SK-N-MC (cell line): ENCODE results near the gene ACVR2A.
A peak's percentile ranks its signal among the peaks of the same experiment; 100 is the strongest.

Experiments used
- DNase-seq: peaks from one replicate; pipeline ENCODE4 v3.0.0-alpha.2; 2011; ENCODE audit warnings: low read depth, low spot score
- H3K27ac ChIP-seq: fragments of 200-600 bp; sonication (generic); 2 replicates; pipeline ENCODE4 v1.5.1; 2016; ENCODE audit warnings: mixed run types
- H3K36me3 ChIP-seq: fragments of 200-600 bp; sonication (generic); 2 replicates; pipeline ENCODE4 v1.6.1; 2017; ENCODE audit warnings: antibody characterized with exemption, low read length, mixed read lengths; ENCODE audit not compliant: insufficient read depth
- H3K4me3 ChIP-seq: fragments of 200-600 bp; sonication (generic); 2 replicates; pipeline ENCODE4 v1.5.1; 2016
- H3K9ac ChIP-seq: fragments of 200-600 bp; sonication (generic); 2 replicates; pipeline ENCODE4 v1.8.0; 2017; ENCODE audit warnings: mixed run types, mixed read lengths; ENCODE audit not compliant: insufficient read length
- H3K9me3 ChIP-seq: fragments of 200-600 bp; sonication (generic); 2 replicates; pipeline ENCODE4 v1.6.1; 2017; ENCODE audit warnings: low read depth, mild to moderate bottlenecking, antibody characterized with exemption, low read length, moderate library complexity, mixed read lengths
- EZH2 ChIP-seq: fragments of 200-600 bp; sonication (generic); IDR thresholded peaks from one replicate; pipeline ENCODE4 v1.6.1; 2017; ENCODE audit warnings: antibody characterized with exemption
- FOXP2 ChIP-seq: optimal IDR thresholded peaks from 2 replicates; pipeline ENCODE3; 2011; ENCODE audit warnings: mild to moderate bottlenecking, moderate library complexity; ENCODE audit not compliant: insufficient read depth; ENCODE audit errors: extremely low read length, control extremely low read depth
- POLR2AphosphoS5 ChIP-seq: IDR thresholded peaks from 2 replicates; pipeline ENCODE4 v1.6.1; 2012; ENCODE audit warnings: mild to moderate bottlenecking, low read depth, low read length, borderline replicate concordance

Gene ACVR2A

GRCh38 chr2:147888680-147889079 lies 43.9 kb downstream of the ACVR2A start:
- TF ChIP-seq EZH2 (no peak), POLR2AphosphoS5 (no peak), FOXP2 (no peak)
- no peak overlapping the region for H3K4me3 ChIP-seq
- DNase-seq: no peak
- H3K9ac ChIP-seq: no peak overlapping the region
- no peaks in the 10 kb centered on the region for H3K9me3 ChIP-seq
- no peaks in the 10 kb centered on the region for H3K36me3 ChIP-seq
- H3K27ac ChIP-seq: no peak overlapping the region

- Histone ChIP-seq H3K4me3 (no peak overlapping the region), H3K9me3 (no peaks in the 10 kb centered on the region), H3K36me3 (no peaks in the 10 kb centered on the region), H3K27ac (no peak overlapping the region), H3K9ac (no peak overlapping the region)
- DNase-seq: no peak
- TF ChIP-seq EZH2 (no peak), FOXP2 (no peak)
These were observed 59.2 kb downstream of the ACVR2A start for GRCh38 chr2:147904051-147904450.

- H3K9me3 ChIP-seq: no peaks in the 10 kb centered on the region
- no peak for TF ChIP-seq EZH2
- no peak for TF ChIP-seq FOXP2
- no peak for TF ChIP-seq POLR2AphosphoS5
- DNase-seq: no peak
- H3K27ac ChIP-seq: no peak overlapping the region
- no peak overlapping the region for H3K9ac ChIP-seq
- no peak overlapping the region for H3K4me3 ChIP-seq
- no peaks in the 10 kb centered on the region for H3K36me3 ChIP-seq
These were observed 64.3 kb downstream of the ACVR2A start for GRCh38 chr2:147909178-147909577.

GRCh38 chr2:147910990-147911473 lies 66.2 kb downstream of the ACVR2A start:
- no peaks in the 10 kb centered on the region for H3K9me3 ChIP-seq
- H3K36me3 ChIP-seq: no peaks in the 10 kb centered on the region
- H3K27ac ChIP-seq: no peak overlapping the region
- TF ChIP-seq FOXP2 (no peak), POLR2AphosphoS5 (no peak), EZH2 (no peak)
- H3K4me3 ChIP-seq: no peak overlapping the region
- peak; percentile 81 for DNase-seq
- H3K9ac ChIP-seq: no peak overlapping the region

- Histone ChIP-seq H3K9me3 (no peaks in the 10 kb centered on the region), H3K4me3 (no peak overlapping the region), H3K27ac (no peak overlapping the region), H3K36me3 (no peaks in the 10 kb centered on the region), H3K9ac (no peak overlapping the region)
- DNase-seq: peak; percentile 56
- TF ChIP-seq FOXP2: no peak
- TF ChIP-seq EZH2: no peak
- no peak for TF ChIP-seq POLR2AphosphoS5
These were observed 69.1 kb downstream of the ACVR2A start for GRCh38 chr2:147913701-147914480.

- H3K9ac ChIP-seq: no peak overlapping the region
- no peak for DNase-seq
- no peaks in the 10 kb centered on the region for H3K9me3 ChIP-seq
- H3K27ac ChIP-seq: 0 out of 2 replicates have a peak overlapping the region, but pooled peaks have one; percentile 28
- no peaks in the 10 kb centered on the region for H3K36me3 ChIP-seq
- H3K4me3 ChIP-seq: no peak overlapping the region
- TF ChIP-seq FOXP2: no peak
- TF ChIP-seq POLR2AphosphoS5: no peak
- TF ChIP-seq EZH2: no peak
These were observed 71.2 kb downstream of the ACVR2A start for GRCh38 chr2:147916067-147916466.

- DNase-seq: no peak
- Histone ChIP-seq H3K9me3 (no peaks in the 10 kb centered on the region), H3K4me3 (no peak overlapping the region), H3K9ac (no peak overlapping the region), H3K27ac (no peak overlapping the region), H3K36me3 (no peaks in the 10 kb centered on the region)
- TF ChIP-seq POLR2AphosphoS5 (no peak), FOXP2 (no peak), EZH2 (no peak)
These were observed 71.9 kb downstream of the ACVR2A start for GRCh38 chr2:147916723-147917122.

- Histone ChIP-seq H3K27ac (no peak overlapping the region), H3K4me3 (no peak overlapping the region), H3K9me3 (no peaks in the 10 kb centered on the region), H3K36me3 (no peaks in the 10 kb centered on the region), H3K9ac (no peak overlapping the region)
- TF ChIP-seq EZH2 (no peak), FOXP2 (no peak), POLR2AphosphoS5 (no peak)
- DNase-seq: no peak
These were observed 72.3 kb downstream of the ACVR2A start for GRCh38 chr2:147917161-147917560.
